ENCODE results near the gene THSD4. TPM values are rescaled to one million over a fixed set of nuclear protein-coding genes. Genes with fewer than 3 reads are reported as not detected.

THSD4 gene
- polyA plus RNA-seq, 1 experiment: 45.8 TPM

DNA sequence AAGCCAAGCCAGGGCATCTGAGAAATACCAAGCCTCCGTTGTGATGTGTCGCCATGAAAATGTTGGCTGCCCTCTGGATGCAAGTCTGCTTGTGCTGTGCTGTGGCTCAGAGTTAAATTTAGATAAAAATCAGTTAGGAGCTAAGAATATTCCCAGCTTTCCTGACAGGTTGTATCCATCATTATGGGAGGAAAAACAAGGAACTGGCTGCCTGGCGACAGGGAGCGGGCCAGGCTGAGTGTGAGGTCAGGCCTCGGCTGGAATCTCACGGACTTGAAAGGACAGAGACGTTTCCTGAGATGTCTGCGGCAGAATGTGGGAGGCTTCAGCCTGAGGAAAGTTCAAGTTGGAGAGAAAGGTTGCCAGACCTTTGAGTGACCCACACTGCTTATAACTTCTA is 213.8 kb downstream of the THSD4 start:
- POLR2A ChIA-PET: no interaction called here
- CTCF ChIA-PET: interaction anchor here (0.6 kb wide), 1 partner anchor 113 kb away, joined by 3 read pairs; no protein-coding TSS in a partner anchor
- no peak overlapping the region for H3K4me3 ChIP-seq (ENCODE audit: low read depth, low read length)
- DNase-seq (ENCODE audit: low read depth, low spot score): no peak
- TF ChIP-seq, protein P1, sequence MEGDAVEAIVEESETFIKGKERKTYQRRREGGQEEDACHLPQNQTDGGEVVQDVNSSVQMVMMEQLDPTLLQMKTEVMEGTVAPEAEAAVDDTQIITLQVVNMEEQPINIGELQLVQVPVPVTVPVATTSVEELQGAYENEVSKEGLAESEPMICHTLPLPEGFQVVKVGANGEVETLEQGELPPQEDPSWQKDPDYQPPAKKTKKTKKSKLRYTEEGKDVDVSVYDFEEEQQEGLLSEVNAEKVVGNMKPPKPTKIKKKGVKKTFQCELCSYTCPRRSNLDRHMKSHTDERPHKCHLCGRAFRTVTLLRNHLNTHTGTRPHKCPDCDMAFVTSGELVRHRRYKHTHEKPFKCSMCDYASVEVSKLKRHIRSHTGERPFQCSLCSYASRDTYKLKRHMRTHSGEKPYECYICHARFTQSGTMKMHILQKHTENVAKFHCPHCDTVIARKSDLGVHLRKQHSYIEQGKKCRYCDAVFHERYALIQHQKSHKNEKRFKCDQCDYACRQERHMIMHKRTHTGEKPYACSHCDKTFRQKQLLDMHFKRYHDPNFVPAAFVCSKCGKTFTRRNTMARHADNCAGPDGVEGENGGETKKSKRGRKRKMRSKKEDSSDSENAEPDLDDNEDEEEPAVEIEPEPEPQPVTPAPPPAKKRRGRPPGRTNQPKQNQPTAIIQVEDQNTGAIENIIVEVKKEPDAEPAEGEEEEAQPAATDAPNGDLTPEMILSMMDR (IDR thresholded peaks at IDR 0.05; ENCODE audit: low read depth, low read length): no peak
- H3K27ac ChIP-seq (ENCODE audit: low read depth, low read length): no peak overlapping the region
- no peaks in the 10 kb centered on the region for H3K9me3 ChIP-seq (ENCODE audit: control insufficient read depth, insufficient read depth, low read length)
- H3K27me3 ChIP-seq (ENCODE audit: control insufficient read depth, insufficient read depth, low read length): no peaks in the 10 kb centered on the region

DNA sequence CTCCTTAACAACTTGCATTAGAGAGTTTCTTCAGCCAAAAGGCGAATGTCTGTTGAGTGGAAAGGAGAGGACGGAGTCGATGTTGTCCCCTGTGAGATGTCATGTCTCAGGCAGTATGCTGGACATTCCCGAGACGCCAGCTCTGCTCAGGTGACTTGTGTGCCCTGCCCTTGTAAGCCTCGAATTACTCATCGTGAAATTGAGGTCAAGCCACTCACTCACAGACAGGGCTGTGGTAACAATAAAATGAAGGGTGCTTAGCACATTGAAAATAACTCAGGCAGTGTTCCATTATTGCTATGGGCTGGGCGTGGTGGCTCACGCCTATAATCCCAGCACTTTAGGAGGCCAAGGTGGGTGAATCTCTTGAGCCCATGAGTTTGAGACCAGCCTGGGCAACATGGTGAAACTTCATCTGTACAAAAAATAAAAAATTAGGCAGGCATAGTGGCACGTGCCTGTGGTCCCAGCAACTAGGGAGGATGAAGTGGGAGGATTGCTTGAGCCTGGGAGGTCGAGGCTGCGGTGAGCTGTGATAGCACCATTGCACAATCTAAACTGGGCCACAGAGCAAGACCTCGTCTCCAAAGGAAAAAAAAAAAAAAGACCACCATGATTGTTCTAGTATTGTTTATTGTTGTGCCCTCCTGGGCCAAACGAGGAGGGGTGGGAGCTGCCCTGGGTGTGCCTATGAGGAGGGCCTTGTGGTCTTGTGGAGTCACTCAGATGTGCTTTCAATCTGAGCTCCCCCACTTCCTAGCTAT is 214.4 kb downstream of the THSD4 start:
- no peak for DNase-seq (ENCODE audit: low read depth, low spot score)
- ChIA-PET CTCF (no interaction called here), POLR2A (no interaction called here)
- Histone ChIP-seq H3K4me3 (ENCODE audit: low read depth, low read length) (no peak overlapping the region), H3K9me3 (ENCODE audit: control insufficient read depth, insufficient read depth, low read length) (no peaks in the 10 kb centered on the region), H3K27me3 (ENCODE audit: control insufficient read depth, insufficient read depth, low read length) (no peaks in the 10 kb centered on the region), H3K27ac (ENCODE audit: low read depth, low read length) (no peak overlapping the region)
- TF ChIP-seq, protein P1 (IDR thresholded peaks at IDR 0.05; ENCODE audit: low read depth, low read length): no peak

DNA sequence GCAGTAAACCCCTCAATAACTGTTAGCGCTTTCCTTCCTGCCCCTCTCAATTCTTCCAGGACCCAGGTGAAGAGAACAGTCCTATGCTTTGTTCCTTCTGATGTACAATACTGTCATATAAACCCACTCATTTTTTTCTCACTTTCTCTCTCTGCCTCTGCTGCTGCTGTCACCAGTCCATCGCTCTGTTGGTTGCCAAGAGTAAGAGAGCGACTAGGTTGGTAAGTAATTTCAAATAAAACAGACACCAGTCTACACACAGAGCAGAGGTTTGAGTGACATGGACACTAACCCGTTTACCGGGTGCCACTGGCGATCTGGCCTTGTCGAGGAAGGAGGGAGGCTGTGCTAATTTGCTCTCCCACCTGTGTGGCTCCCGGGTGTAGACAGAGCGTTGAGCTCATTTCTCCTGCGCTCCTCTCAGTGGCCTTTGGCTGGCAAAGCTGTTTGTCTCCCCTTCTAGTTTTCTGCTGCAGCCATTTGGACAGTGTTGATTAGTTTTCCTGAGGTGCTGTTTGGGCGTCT is 215.4 kb downstream of the THSD4 start:
- Histone ChIP-seq H3K4me3 (ENCODE audit: low read depth, low read length) (no peak overlapping the region), H3K9me3 (ENCODE audit: control insufficient read depth, insufficient read depth, low read length) (no peaks in the 10 kb centered on the region), H3K27ac (ENCODE audit: low read depth, low read length) (no peak overlapping the region), H3K27me3 (ENCODE audit: control insufficient read depth, insufficient read depth, low read length) (no peaks in the 10 kb centered on the region)
- no peak for DNase-seq (ENCODE audit: low read depth, low spot score)
- POLR2A ChIA-PET: no interaction called here
- CTCF ChIA-PET: no interaction called here
- TF ChIP-seq, protein P1 (IDR thresholded peaks at IDR 0.05; ENCODE audit: low read depth, low read length): no peak

DNA sequence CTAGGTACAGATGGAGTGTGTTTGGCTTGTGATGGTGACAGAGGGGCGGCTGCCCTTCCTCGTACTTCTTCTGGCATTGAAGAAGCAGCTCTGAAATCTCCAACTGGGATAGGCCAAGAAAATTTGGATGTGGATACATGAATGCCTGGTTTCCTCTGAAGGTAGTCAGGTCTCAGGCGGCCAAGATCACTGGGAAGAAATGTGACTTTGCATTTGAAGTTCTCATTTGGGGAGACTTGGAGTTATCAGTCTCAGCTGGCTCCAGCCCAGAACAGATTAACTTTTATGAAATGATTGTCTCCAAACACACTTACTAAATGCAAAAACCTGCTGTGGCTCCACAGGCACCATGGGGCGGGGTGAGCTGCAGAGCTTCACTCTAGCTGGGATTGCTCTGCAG is 215.9 kb downstream of the THSD4 start:
- POLR2A ChIA-PET: no interaction called here
- H3K27me3 ChIP-seq (ENCODE audit: control insufficient read depth, insufficient read depth, low read length): no peaks in the 10 kb centered on the region

More for the DNA sequence above, 215.9 kb downstream of the THSD4 start:
- Histone ChIP-seq H3K9me3 (ENCODE audit: control insufficient read depth, insufficient read depth, low read length) (no peaks in the 10 kb centered on the region), H3K4me3 (ENCODE audit: low read depth, low read length) (no peak overlapping the region), H3K27ac (ENCODE audit: low read depth, low read length) (no peak overlapping the region)
- TF ChIP-seq, protein P1 (IDR thresholded peaks at IDR 0.05; ENCODE audit: low read depth, low read length): no peak
- CTCF ChIA-PET: no interaction called here
- no peak for DNase-seq (ENCODE audit: low read depth, low spot score)

All from AG04450 (cell line).